NCI-H2227 (cell line): ENCODE data around the gene ABCC1.
A peak's percentile ranks its signal among the peaks of the same experiment; 100 is the strongest.

Source experiments
- DNase-seq: peaks from one replicate; lab custom pipeline; 2025; ENCODE audit not compliant: unreplicated experiment; lab: John Stamatoyannopoulos, UW

Gene ABCC1

GRCh38 chr16:16073891-16074881 lies 124.8 kb downstream of the ABCC1 start:
- no peak for DNase-seq

GRCh38 chr16:16075488-16076422 lies 126.3 kb downstream of the ABCC1 start:
- DNase-seq: no peak

GRCh38 chr16:16076423-16076813 lies 127.0 kb downstream of the ABCC1 start:
- no peak for DNase-seq

- DNase-seq: no peak
These were observed 131.1 kb downstream of the ABCC1 start for GRCh38 chr16:16080465-16081065.

- DNase-seq: no peak
These were observed 131.7 kb downstream of the ABCC1 start for GRCh38 chr16:16081141-16081540.

GRCh38 chr16:16082255-16082654 lies 132.8 kb downstream of the ABCC1 start:
- no peak for DNase-seq

GRCh38 chr16:16083421-16084156 lies 134.2 kb downstream of the ABCC1 start:
- no peak for DNase-seq

- no peak for DNase-seq
These were observed 135.5 kb downstream of the ABCC1 start for GRCh38 chr16:16084874-16085273.

GRCh38 chr16:16086653-16087446 lies 137.4 kb downstream of the ABCC1 start:
- DNase-seq: no peak

GRCh38 chr16:16090238-16090637 lies 140.8 kb downstream of the ABCC1 start:
- DNase-seq: no peak

- peak; percentile 12 for DNase-seq
These were observed 143.7 kb downstream of the ABCC1 start for GRCh38 chr16:16092925-16093627.

- DNase-seq: no peak
These were observed 144.4 kb downstream of the ABCC1 start for GRCh38 chr16:16093628-16094332.

GRCh38 chr16:16095646-16096045 lies 146.2 kb downstream of the ABCC1 start:
- no peak for DNase-seq

- no peak for DNase-seq
These were observed 146.9 kb downstream of the ABCC1 start for GRCh38 chr16:16096121-16096857.

- DNase-seq: no peak
These were observed 147.4 kb downstream of the ABCC1 start for GRCh38 chr16:16096858-16097213.

- DNase-seq: no peak
These were observed 149.9 kb downstream of the ABCC1 start for GRCh38 chr16:16099320-16099719.

- DNase-seq: no peak
These were observed 151.2 kb downstream of the ABCC1 start for GRCh38 chr16:16100631-16101030.

- DNase-seq: no peak
These were observed 152.2 kb downstream of the ABCC1 start for GRCh38 chr16:16101585-16101984.
